AG04449 (cell line): ENCODE results near the gene IGSF23.
"Not testable (repeated sequence)": the region's sequence is repeated elsewhere in the genome, so short reads cannot be mapped to it uniquely, and the experiment has no call there.

Source experiments
- CTCF ChIA-PET: fragments of 350-600 bp; formaldehyde crosslinking; extraction: SDS; loops from one replicate; lab custom pipeline; 2021; ENCODE audit warnings: antibody characterized with exemption; lab: Yijun Ruan, JAX
- POLR2A ChIA-PET: fragments of 400-600, 350-600 bp; formaldehyde crosslinking; extraction: SDS; loops from one replicate; lab custom pipeline; 2020; ENCODE audit warnings: antibody characterized with exemption, inconsistent platforms; lab: Yijun Ruan, JAX
- DNase-seq: peaks from one replicate; pipeline ENCODE4 v3.0.0-alpha.2; 2010; ENCODE audit warnings: low read depth, low spot score
- H3K4me3 ChIP-seq: 2 replicates; pipeline ENCODE4 v1.5.1; 2011; ENCODE audit warnings: low read depth, mild to moderate bottlenecking, control low read depth, low read length
- TF ChIP-seq, protein P1 (sequence below): IDR thresholded peaks from one replicate; pipeline ENCODE4 v1.5.1; 2011; ENCODE audit warnings: mild to moderate bottlenecking, moderate library complexity, low read length, control low read depth, inconsistent platforms; ENCODE audit not compliant: insufficient read depth; ENCODE audit errors: missing control alignments

Gene IGSF23

GRCh38 chr19:44623626-44624025 lies 10.3 kb downstream of the IGSF23 start:
- CTCF ChIA-PET = interaction anchor here (1.0 kb wide), 1 partner anchor 35 kb away, joined by 4 read pairs; no protein-coding TSS in a partner anchor
- H3K4me3 ChIP-seq = no peak overlapping the region
- TF ChIP-seq, protein P1, sequence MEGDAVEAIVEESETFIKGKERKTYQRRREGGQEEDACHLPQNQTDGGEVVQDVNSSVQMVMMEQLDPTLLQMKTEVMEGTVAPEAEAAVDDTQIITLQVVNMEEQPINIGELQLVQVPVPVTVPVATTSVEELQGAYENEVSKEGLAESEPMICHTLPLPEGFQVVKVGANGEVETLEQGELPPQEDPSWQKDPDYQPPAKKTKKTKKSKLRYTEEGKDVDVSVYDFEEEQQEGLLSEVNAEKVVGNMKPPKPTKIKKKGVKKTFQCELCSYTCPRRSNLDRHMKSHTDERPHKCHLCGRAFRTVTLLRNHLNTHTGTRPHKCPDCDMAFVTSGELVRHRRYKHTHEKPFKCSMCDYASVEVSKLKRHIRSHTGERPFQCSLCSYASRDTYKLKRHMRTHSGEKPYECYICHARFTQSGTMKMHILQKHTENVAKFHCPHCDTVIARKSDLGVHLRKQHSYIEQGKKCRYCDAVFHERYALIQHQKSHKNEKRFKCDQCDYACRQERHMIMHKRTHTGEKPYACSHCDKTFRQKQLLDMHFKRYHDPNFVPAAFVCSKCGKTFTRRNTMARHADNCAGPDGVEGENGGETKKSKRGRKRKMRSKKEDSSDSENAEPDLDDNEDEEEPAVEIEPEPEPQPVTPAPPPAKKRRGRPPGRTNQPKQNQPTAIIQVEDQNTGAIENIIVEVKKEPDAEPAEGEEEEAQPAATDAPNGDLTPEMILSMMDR = no peak
- POLR2A ChIA-PET = no interaction called here
- DNase-seq = no peak

DNA sequence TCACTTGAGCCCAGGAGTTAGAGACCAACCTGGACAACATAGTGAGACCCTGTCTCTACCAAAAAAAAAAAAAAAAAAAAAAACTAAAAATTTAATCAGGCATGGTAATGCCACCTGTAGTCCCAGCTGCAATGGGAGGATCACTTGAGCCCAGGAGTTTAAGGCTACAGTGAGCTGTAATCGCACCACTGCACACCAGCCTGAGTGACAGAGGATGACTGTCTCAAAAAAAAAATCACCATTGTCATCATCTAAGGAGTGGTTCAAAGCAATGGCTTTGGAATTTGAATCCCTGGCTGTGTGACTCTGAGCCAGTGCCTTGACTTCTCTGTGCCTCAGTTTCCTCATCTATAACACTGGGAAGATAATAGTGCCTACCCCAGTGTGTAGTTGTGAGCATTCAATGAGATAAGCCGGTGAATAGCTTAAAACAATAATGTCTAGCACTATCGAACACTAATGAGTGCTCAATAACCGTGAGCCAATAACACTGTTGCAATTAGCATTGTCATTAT lies 11.5 kb downstream of the IGSF23 start:
- TF ChIP-seq, protein P1 = no peak
- no peak overlapping the region for H3K4me3 ChIP-seq
- DNase-seq = no peak
- ChIA-PET CTCF (interaction anchor here (0.9 to 3.0 kb wide), 5 partner anchors 8 to 159 kb away, joined by 3 to 12 read pairs (median 5); no protein-coding TSS in a partner anchor), POLR2A (no interaction called here)

DNA sequence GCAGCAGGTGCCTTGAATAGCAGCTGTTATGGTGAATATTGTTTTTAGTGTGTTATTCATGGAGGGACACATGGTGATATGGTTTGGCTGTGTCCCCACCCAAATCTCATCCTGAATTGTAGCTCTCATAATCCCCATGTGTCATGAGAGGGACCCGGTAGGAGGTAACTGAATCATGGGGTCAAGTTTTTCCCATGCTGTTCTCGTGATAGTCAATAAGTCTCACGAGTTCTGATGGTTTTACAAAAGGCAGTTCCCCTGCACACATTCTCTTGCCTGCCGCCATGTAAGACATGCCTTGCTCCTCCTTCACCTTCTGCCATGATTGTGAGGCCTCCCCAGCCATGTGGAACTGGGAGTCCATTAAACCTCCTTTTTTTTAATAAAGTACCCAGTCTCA lies 12.3 kb downstream of the IGSF23 start:
- ChIA-PET CTCF (interaction anchor here (1.4 to 3.0 kb wide), 6 partner anchors 9 to 158 kb away, joined by 3 to 12 read pairs (median 6); no protein-coding TSS in a partner anchor), POLR2A (interaction anchor here (0.6 to 1.9 kb wide), 7 partner anchors 10 to 60 kb away, joined by 3 to 12 read pairs (median 5); partner anchors contain the start of gene PVR)
- H3K4me3 ChIP-seq, DNase-seq: not testable (repeated sequence)

DNA sequence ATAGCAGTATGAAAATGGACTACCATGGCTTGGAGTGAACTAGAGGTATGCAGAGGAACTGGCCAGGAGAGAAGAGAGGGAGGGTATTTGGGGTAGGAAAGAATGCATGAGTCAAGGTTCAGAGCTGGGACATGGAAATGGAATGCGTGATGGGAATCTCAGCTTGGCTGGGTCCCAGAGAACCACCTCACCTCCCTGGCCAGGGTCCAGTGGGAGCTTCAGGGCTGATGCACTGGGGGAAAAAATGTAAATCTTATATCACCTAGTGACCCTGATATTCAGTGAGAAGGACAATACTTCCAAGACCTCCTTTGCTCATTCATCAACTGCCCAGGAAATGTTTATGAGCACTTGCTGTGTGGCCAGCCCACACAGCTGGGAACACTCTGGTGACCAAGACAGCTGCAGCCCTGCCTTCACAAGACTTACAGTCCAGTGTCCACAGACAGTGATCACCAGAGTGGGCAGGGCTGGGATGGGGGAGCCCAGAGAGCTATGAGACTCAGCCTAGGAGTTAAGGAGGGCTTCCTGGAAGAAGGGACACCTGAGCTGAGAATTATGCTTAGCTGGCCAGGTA lies 12.8 kb downstream of the IGSF23 start:
- peak; percentile 89 for DNase-seq
- no peak overlapping the region; the same call in 1 of the 2 replicates for H3K4me3 ChIP-seq
- ChIA-PET CTCF (interaction anchor here (0.9 to 3.0 kb wide), 11 partner anchors 9 to 158 kb away, joined by 3 to 12 read pairs (median 4); no protein-coding TSS in a partner anchor), POLR2A (interaction anchor here (0.6 to 1.9 kb wide), 7 partner anchors 10 to 59 kb away, joined by 3 to 12 read pairs (median 5); partner anchors contain the start of gene PVR)
- TF ChIP-seq, protein P1 = no peak

DNA sequence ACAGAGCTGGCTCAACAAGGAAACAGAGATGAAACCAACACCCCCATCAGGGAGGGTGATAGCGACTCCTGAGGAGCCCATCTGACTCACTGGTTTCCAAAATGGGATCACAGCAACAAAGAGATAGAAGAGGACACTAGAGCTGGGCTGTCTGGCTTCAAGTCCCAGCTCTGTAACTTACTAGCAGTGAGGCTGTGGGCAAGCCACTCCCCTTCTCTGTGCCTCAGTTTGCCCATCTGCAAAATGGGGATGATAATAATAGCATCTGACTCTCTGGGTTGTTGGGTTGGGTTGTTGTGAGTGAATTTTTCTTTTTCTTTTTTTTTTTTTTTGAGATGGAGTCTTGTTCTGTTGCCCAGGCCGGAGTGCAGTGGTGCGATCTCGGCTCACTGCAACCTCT lies 14.3 kb downstream of the IGSF23 start:
- ChIA-PET POLR2A (no interaction called here), CTCF (interaction anchor here (0.6 to 3.0 kb wide), 4 partner anchors 9 to 63 kb away, joined by 3 to 8 read pairs (median 4); no protein-coding TSS in a partner anchor)
- no peak overlapping the region for H3K4me3 ChIP-seq
- no peak for DNase-seq
- TF ChIP-seq, protein P1 = no peak

DNA sequence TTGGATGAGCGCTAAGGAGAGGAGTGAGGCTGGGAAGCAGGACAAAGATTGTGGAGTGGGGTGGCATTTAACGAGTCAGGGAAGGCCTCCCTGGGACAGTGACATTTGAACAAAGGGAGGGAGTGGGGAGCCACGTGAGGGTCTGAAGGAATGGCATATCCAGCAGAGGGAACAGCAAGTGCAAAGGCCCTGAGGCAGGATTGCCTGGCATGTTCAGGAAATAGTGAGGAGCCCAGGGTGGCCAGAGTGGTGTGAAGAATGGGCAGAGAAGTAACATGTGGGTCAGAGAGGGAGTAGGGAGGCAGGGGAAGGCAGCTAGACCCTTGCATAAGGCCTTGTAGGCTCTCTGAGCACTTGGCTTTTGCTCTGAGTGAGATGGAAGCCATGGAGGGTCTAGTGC lies 15.4 kb downstream of the IGSF23 start:
- POLR2A ChIA-PET = no interaction called here
- TF ChIP-seq, protein P1 = no peak
- no peak for DNase-seq
- CTCF ChIA-PET = interaction anchor here (1.3 kb wide), 1 partner anchor 28 kb away, joined by 5 read pairs; no protein-coding TSS in a partner anchor
- H3K4me3 ChIP-seq = no peak overlapping the region

DNA sequence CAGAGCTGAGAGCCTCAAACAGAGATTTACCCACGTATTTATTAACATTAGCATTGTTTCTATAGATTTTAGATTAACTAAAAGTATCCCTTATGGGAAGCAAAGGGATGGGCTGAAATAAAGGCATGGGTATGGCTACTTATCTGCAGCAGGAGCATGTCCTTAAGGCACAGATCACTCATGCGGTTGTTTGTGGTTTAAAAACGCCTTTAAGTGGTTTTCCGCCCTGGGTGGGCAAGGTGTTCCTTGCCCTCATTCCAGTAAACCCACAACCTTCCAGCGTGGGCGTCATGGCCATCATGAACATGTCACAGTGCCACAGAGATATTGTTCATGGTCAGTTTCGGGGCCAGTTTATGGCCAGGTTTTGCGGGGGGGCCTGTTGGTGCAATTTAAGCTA lies 18.2 kb downstream of the IGSF23 start:
- CTCF ChIA-PET, H3K4me3 ChIP-seq, POLR2A ChIA-PET, DNase-seq: not testable (repeated sequence)

GRCh38 chr19:44634058-44634457 lies 20.7 kb downstream of the IGSF23 start:
- H3K4me3 ChIP-seq, DNase-seq, POLR2A ChIA-PET: not testable (repeated sequence)
- CTCF ChIA-PET = interaction anchor here (3.6 kb wide), 1 partner anchor 23 kb away, joined by 19 read pairs; no protein-coding TSS in a partner anchor
